Right lung (tissue), 5 donors: Measurements from ENCODE around the gene ACAD11. TPM values are rescaled to one million over a fixed set of nuclear protein-coding genes. Genes with fewer than 3 reads are reported as not detected.

ENCODE experiments used
- DNase-seq, 2 donors: peaks; one replicate each; pipeline ENCODE4 v3.0.0-alpha.2; 2013
- polyA plus RNA-seq, 5 donors: library from polyadenylated mRNA; unstranded; fragments of 120-200 nt; gene quantifications; one replicate each; pipeline versions ENCODE4 v1.2.1 to v1.2.3, GENCODE V29; 2013; ENCODE audit warnings: inconsistent platforms in 1 of 5, low replicate concordance in 1 of 5; ENCODE audit not compliant: insufficient read length in 5 of 5, insufficient read depth in 1 of 5

ACAD11 gene
- polyA plus RNA-seq, 5 donors = 23.6 to 46.7 (median 32.1) TPM

DNA sequence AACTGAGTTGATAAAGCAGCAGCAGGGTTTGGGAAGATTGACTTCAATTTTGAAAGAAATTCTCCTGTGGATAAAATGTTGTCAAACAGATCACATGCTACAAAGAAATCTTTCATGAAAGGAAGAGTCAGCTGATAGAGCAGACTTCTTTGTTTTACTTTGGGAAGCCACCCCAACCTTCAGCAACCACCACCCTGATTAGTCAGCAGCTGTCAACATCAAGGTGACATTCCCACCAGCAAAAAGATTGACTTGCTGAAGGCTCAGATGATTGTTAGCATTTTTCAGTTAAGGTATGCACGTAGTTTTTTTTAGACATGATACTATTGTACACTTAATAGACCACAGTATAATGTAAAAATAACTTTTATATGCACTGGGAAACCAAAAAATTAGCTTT lies 150.1 kb downstream of the ACAD11 start:
- no peak for DNase-seq

DNA sequence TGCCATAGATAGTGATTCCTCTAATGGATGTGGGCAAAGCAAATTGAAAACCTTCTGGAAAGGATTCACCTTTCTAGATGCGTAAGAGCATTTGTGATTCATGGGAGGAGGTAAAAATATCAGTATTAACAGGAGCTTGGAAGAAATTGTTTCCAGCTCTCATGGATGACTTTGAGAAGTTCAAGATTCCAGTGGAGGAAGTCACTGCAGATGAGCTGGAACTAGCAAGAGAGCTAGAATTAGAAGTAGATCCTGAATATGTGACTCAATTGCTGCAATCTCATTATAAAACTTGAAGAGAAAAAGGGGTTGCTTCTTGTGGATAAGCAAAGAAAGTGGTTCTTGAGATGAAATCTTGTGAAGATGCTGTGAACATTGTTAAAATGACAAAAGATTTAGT lies 150.5 kb downstream of the ACAD11 start:
- no peak for DNase-seq

Other genes starting within 250 kb of the ACAD11 start
- gene DNAJC13, start 242.3 kb downstream of the ACAD11 start, polyA plus RNA-seq = 10 to 100 TPM; 42.5 to 65.8 (median 54.2) TPM
- 1 to 10 TPM; 1.0 to 2.6 (median 1.4) TPM for gene ACKR4, start 62.5 kb downstream of the ACAD11 start, polyA plus RNA-seq
- gene UBA5, start 520 bp upstream of the ACAD11 start, polyA plus RNA-seq = 10 to 100 TPM; 56.8 to 93.6 (median 81.1) TPM
- gene NPHP3, start 62.6 kb upstream of the ACAD11 start, polyA plus RNA-seq = 100 to 1,000 TPM in 2 of 5 donors, 10 to 100 TPM in 3; 59.2 to 123 (median 89.0) TPM